Right lobe of liver (tissue), 6 donors: Measurements from ENCODE around the gene RIMKLA. TPM values are rescaled to one million over a fixed set of nuclear protein-coding genes. Genes with fewer than 3 reads are reported as not detected.

ENCODE experiments used
- ATAC-seq, 4 donors: fragments of 200-7000 bp; cut with Tn5 transposase; one replicate each; pipeline ENCODE4 v1.9.1; 2020; ENCODE audit warnings: mild to moderate bottlenecking in 4 of 4, moderate library complexity in 4 of 4
- DNase-seq, 3 donors: peaks; one replicate each; pipeline ENCODE4 v3.0.0-alpha.2; 2020
- H3K27ac ChIP-seq, 3 donors: fragments of 200-600 bp; one replicate each; pipeline ENCODE4 v1.8.0; 2022
- H3K27me3 ChIP-seq, 2 donors: fragments of 200-600 bp; one replicate each; pipeline ENCODE4 v1.8.0; 2022
- H3K36me3 ChIP-seq, 4 donors: fragments of 200-600 bp; sonication (generic) in 1 of 4; one replicate each; pipeline versions ENCODE4 v1.5.1 to v1.8.0; 2017 to 2022; ENCODE audit warnings: control low read depth in 1 of 4
- H3K4me1 ChIP-seq, 4 donors: fragments of 200-600 bp; sonication (generic) in 1 of 4; one replicate each; pipeline versions ENCODE4 v1.5.1 to v1.8.0; 2017 to 2022; ENCODE audit warnings: control low read depth in 1 of 4
- H3K4me3 ChIP-seq, 3 donors: fragments of 200-600 bp; one replicate each; pipeline ENCODE4 v1.8.0; 2022
- H3K9me3 ChIP-seq, 4 donors: fragments of 200-600 bp; sonication (generic) in 1 of 4; one replicate each; pipeline versions ENCODE4 v1.5.1 to v1.8.0; 2017 to 2022; ENCODE audit warnings: control low read depth in 1 of 4
- POLR2A ChIP-seq: fragments of 450-650 bp; IDR thresholded peaks from one replicate; pipeline ENCODE4 v1.6.1; 2017; ENCODE audit warnings: antibody characterized with exemption, mild to moderate bottlenecking
- WGBS: methylation state at CpG from one replicate; pipeline ENCODE4 v1.1.6; 2018; ENCODE audit warnings: low coverage, low lambda C conversion rate; ENCODE audit not compliant: insufficient coverage; ENCODE audit errors: missing lambda C conversion rate; 5-methylcytosine and 5-hydroxymethylcytosine counted together
- intact Hi-C, 2 donors: fragments of 100-400 bp; cut with DNase I; formaldehyde crosslinking; loops; one replicate each; pipeline versions ENCODE4 v1.11.2 to v1.14.1; 2022
- total RNA-seq, 6 experiments: library from RNA; depleted of rRNA in 2 of 6; stranded (reverse); fragments of >200 nt in 2 of 6; fragmentation: NEBNext Ultra II Directional in 3 of 6; extraction: Animal tissue kit (Norgen Biotek cat#: 25700) in 3 of 6; gene quantifications; one replicate each; pipeline versions ENCODE4 v1.1.0 to v1.2.4, GENCODE V29; 2016 to 2023
- TF ChIP-seq, protein P1 (sequence below), 4 donors: fragments of 200-600 bp in 3 of 4; fragments of 450-650 bp in 1 of 4; IDR thresholded peaks; one replicate each; pipeline versions ENCODE4 v1.5.1 to v1.8.0; 2016 to 2022; ENCODE audit warnings: antibody characterized with exemption in 4 of 4, mild to moderate bottlenecking in 2 of 4
- donor health status: DM: no; HTN: yes; CAD: no.
- donor health status: DM: no; HTN: no; CAD: no.
- donor health status: DM: no; HTN: no; CAD: no.
- donor health status: DM: no; HTN: yes; CAD: no.
- donor health status: DM: no; HTN: yes; CAD: no.

Gene RIMKLA
- total RNA-seq, 6 experiments from 2014 or later, result 0.02 to 0.95 (median 0.15) TPM

DNA sequence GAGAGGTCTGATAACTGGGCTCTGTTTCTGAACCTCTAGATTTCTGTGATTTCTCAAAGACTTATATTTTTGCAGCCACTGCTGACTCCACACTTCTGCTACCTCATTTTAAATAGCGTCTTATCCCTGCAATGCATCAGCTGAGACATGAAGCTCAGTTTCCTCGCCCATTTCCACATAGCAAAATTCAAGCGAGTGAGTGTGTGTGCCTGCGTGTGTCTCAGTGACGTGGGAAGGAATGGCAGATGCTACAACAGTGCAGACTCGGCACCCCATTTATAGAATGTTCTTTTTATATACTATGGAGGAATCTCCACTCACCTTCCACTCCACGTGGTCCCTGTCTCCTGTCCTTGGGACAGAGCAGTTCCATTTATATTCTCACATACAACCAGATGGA lies 39.5 kb downstream of the RIMKLA start:
- ATAC-seq, result no peak
- no peaks in the 10 kb centered on the region for H3K27me3 ChIP-seq
- H3K4me1 ChIP-seq, result peaks cover 0 to 10% (median 0%) of the 10 kb centered on the region in 4 donors
- H3K27ac ChIP-seq, result no peak overlapping the region
- intact Hi-C loops, result no loop called here
- H3K36me3 ChIP-seq, result no peaks in the 10 kb centered on the region
- TF ChIP-seq, protein P1, sequence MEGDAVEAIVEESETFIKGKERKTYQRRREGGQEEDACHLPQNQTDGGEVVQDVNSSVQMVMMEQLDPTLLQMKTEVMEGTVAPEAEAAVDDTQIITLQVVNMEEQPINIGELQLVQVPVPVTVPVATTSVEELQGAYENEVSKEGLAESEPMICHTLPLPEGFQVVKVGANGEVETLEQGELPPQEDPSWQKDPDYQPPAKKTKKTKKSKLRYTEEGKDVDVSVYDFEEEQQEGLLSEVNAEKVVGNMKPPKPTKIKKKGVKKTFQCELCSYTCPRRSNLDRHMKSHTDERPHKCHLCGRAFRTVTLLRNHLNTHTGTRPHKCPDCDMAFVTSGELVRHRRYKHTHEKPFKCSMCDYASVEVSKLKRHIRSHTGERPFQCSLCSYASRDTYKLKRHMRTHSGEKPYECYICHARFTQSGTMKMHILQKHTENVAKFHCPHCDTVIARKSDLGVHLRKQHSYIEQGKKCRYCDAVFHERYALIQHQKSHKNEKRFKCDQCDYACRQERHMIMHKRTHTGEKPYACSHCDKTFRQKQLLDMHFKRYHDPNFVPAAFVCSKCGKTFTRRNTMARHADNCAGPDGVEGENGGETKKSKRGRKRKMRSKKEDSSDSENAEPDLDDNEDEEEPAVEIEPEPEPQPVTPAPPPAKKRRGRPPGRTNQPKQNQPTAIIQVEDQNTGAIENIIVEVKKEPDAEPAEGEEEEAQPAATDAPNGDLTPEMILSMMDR (IDR thresholded peaks at IDR 0.05), result no peak
- no peak for TF ChIP-seq POLR2A
- DNase-seq, result no peak
- no peak overlapping the region for H3K4me3 ChIP-seq
- WGBS, result 80% methylated on average over 7 of the region's 7 CpGs
- H3K9me3 ChIP-seq, result no peaks in the 10 kb centered on the region

DNA sequence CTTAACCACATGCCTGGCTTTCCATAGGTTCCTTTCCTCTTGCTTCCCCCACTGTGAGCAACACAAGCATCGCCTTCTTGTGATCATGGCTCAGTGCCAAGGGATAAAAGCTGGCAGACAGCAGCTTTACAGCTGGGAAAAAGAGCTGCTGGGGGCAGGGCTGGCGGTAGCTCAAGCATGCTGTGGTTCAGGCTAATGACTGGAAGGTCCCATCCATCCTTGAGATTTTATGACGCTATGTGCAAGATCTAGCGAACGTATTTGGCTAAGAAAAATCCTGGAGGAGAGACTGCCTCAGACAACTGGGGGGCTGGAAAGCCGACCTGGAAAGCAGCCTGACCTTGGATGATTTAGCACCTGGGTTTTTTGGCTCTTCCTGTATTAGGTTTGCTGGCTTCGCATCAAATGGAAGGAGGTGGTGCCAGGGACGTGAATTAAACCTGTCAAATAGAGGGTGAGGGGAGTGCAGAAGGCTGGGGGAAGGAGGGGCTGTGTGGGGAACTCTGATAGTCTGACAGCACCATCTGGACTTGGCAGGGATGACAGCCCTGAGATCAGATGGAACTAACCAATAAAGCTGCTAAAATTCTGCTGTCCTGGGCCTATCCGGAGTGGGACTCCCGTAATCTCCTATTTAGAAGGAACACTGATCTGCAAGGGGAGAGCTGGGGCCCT lies 40.5 kb downstream of the RIMKLA start:
- WGBS, result 21% methylated on average over 5 of the region's 10 CpGs
- Histone ChIP-seq H3K4me3 (no peak overlapping the region), H3K27ac (no peak overlapping the region), H3K4me1 (peaks cover 0 to 10% (median 0%) of the 10 kb centered on the region in 4 donors), H3K27me3 (no peaks in the 10 kb centered on the region), H3K9me3 (no peaks in the 10 kb centered on the region), H3K36me3 (no peaks in the 10 kb centered on the region)
- intact Hi-C loops, result no loop called here
- TF ChIP-seq POLR2A, result no peak
- TF ChIP-seq, protein P1 (IDR thresholded peaks at IDR 0.05), result no peak
- ATAC-seq, result no peak
- DNase-seq, result no peak

DNA sequence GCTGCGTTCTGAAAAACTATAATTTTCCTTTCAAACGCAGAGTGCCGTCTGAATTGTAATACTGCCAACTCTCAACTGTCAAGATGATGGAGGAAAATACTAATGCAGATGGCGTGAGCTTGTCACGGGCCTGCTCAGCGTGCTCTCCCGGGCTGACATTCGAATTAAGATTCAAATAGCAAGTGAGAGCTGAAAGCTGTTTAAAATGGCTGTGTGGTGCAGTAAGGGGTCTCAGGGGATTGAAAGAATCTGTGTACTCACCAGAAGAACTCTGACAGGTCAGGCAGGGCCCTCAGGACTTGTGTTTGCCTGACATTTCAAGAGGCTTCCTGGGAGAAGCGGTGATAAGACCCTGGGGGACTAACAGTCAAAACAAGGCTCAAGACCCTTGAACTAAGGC lies 42.1 kb downstream of the RIMKLA start:
- no peak for ATAC-seq

DNA sequence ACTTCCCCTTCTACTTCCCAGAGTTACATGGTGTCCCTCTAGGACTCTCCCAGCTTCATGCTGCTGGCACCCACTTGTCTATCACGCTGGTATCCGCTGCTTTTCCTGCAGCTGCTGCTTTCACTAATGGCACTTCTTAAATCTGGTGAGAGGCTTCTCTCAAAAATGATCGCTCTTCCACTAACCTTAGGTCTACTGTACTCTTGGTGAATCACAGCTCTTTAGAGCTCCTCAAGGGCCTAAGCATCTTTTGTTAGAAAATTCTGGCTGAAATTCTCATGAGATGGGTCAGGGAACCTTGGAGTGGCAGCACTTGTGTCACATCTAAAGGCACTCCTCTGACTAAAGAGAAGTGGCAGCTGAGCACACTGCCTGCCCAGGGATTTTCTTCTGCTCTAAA lies 43.1 kb downstream of the RIMKLA start:
- ATAC-seq, result no peak
- no peaks in the 10 kb centered on the region for H3K36me3 ChIP-seq
- TF ChIP-seq, protein P1 (IDR thresholded peaks at IDR 0.05), result no peak
- TF ChIP-seq POLR2A, result no peak
- intact Hi-C loops, result no loop called here
- 100% methylated on average over 3 of the region's 3 CpGs for WGBS
- no peaks in the 10 kb centered on the region for H3K27me3 ChIP-seq
- H3K9me3 ChIP-seq, result no peaks in the 10 kb centered on the region
- no peak overlapping the region for H3K27ac ChIP-seq
- DNase-seq, result no peak
- H3K4me3 ChIP-seq, result no peak overlapping the region
- peaks cover 0 to 10% (median 0%) of the 10 kb centered on the region in 4 donors for H3K4me1 ChIP-seq

More for the DNA sequence above, 42.1 kb downstream of the RIMKLA start:
- H3K4me3 ChIP-seq, result no peak overlapping the region
- TF ChIP-seq POLR2A, result no peak
- TF ChIP-seq, protein P1 (IDR thresholded peaks at IDR 0.05), result no peak
- H3K9me3 ChIP-seq, result no peaks in the 10 kb centered on the region
- intact Hi-C loops, result no loop called here
- no peak for DNase-seq
- H3K27me3 ChIP-seq, result no peaks in the 10 kb centered on the region
- H3K36me3 ChIP-seq, result no peaks in the 10 kb centered on the region
- peaks cover 0 to 10% (median 0%) of the 10 kb centered on the region in 4 donors for H3K4me1 ChIP-seq
- WGBS, result 77% methylated on average over 9 of the region's 9 CpGs
- no peak overlapping the region for H3K27ac ChIP-seq
